Measurements from ENCODE around the gene MAPKAP1. TPM values are rescaled to one million over a fixed set of nuclear protein-coding genes. Genes with fewer than 3 reads are reported as not detected.

MAPKAP1 gene
- total and polyA plus RNA-seq, 4 donors, result 44.5 to 64.0 (median 62.6) TPM

GRCh38 chr9:125682340-125682739, 24.7 kb downstream of the MAPKAP1 start:
- WGBS (ENCODE audit: insufficient coverage), result no CpG with 5 or more reads among the region's 2 CpGs
- Histone ChIP-seq H3K27ac (ENCODE audit: low read depth, low read length) (no peak overlapping the region), H3K4me1 (ENCODE audit: control insufficient read depth, insufficient read depth, low read length) (no peaks in the 10 kb centered on the region)

GRCh38 chr9:125681657-125682056, 25.4 kb downstream of the MAPKAP1 start:
- WGBS (ENCODE audit: insufficient coverage), result no CpG with 5 or more reads among the region's 5 CpGs
- Histone ChIP-seq H3K36me3 (ENCODE audit: control insufficient read depth, insufficient read depth, low read length) (peaks cover 3% of the 10 kb centered on the region), H3K27ac (ENCODE audit: low read depth, low read length) (no peak overlapping the region), H3K9me3 (ENCODE audit: control insufficient read depth, insufficient read depth, low read length) (no peaks in the 10 kb centered on the region), H3K4me1 (ENCODE audit: control insufficient read depth, insufficient read depth, low read length) (no peaks in the 10 kb centered on the region), H3K27me3 (ENCODE audit: control insufficient read depth, insufficient read depth, low read length) (no peaks in the 10 kb centered on the region), H3K4me3 (ENCODE audit: low read depth, low read length) (no peak overlapping the region)
- DNase-seq (ENCODE audit: low read depth in 4 of 6, low spot score in 6 of 6), result no peak

More at GRCh38 chr9:125682340-125682739, 24.7 kb downstream of the MAPKAP1 start:
- H3K9me3 ChIP-seq (ENCODE audit: control insufficient read depth, insufficient read depth, low read length), result no peaks in the 10 kb centered on the region
- peaks cover 3% of the 10 kb centered on the region for H3K36me3 ChIP-seq (ENCODE audit: control insufficient read depth, insufficient read depth, low read length)
- no peaks in the 10 kb centered on the region for H3K27me3 ChIP-seq (ENCODE audit: control insufficient read depth, insufficient read depth, low read length)
- H3K4me3 ChIP-seq (ENCODE audit: low read depth, low read length), result no peak overlapping the region
- DNase-seq (ENCODE audit: low read depth in 4 of 6, low spot score in 6 of 6), result no peak

- Histone ChIP-seq H3K27me3 (ENCODE audit: control insufficient read depth, insufficient read depth, low read length) (no peaks in the 10 kb centered on the region), H3K36me3 (ENCODE audit: control insufficient read depth, insufficient read depth, low read length) (peaks cover 3% of the 10 kb centered on the region), H3K27ac (ENCODE audit: low read depth, low read length) (no peak overlapping the region), H3K9me3 (ENCODE audit: control insufficient read depth, insufficient read depth, low read length) (no peaks in the 10 kb centered on the region), H3K4me3 (ENCODE audit: low read depth, low read length) (no peak overlapping the region), H3K4me1 (ENCODE audit: control insufficient read depth, insufficient read depth, low read length) (no peaks in the 10 kb centered on the region)
- no CpG with 5 or more reads among the region's 3 CpGs for WGBS (ENCODE audit: insufficient coverage)
- no peak for DNase-seq (ENCODE audit: low read depth in 4 of 6, low spot score in 6 of 6)
These were observed 25.9 kb downstream of the MAPKAP1 start for GRCh38 chr9:125681086-125681622.

GRCh38 chr9:125680445-125680844, 26.6 kb downstream of the MAPKAP1 start:
- H3K9me3 ChIP-seq (ENCODE audit: control insufficient read depth, insufficient read depth, low read length), result no peaks in the 10 kb centered on the region

GRCh38 chr9:125679597-125680189, 27.3 kb downstream of the MAPKAP1 start:
- Histone ChIP-seq H3K27me3 (ENCODE audit: control insufficient read depth, insufficient read depth, low read length) (no peaks in the 10 kb centered on the region), H3K9me3 (ENCODE audit: control insufficient read depth, insufficient read depth, low read length) (no peaks in the 10 kb centered on the region), H3K36me3 (ENCODE audit: control insufficient read depth, insufficient read depth, low read length) (peaks cover 2% of the 10 kb centered on the region), H3K4me1 (ENCODE audit: control insufficient read depth, insufficient read depth, low read length) (no peaks in the 10 kb centered on the region), H3K27ac (ENCODE audit: low read depth, low read length) (no peak overlapping the region), H3K4me3 (ENCODE audit: low read depth, low read length) (no peak overlapping the region)
- WGBS (ENCODE audit: insufficient coverage), result 77% methylated on average over 2 of the region's 8 CpGs
- DNase-seq (ENCODE audit: low read depth in 4 of 6, low spot score in 6 of 6), result no peak

More at GRCh38 chr9:125680445-125680844, 26.6 kb downstream of the MAPKAP1 start:
- Histone ChIP-seq H3K4me3 (ENCODE audit: low read depth, low read length) (no peak overlapping the region), H3K27me3 (ENCODE audit: control insufficient read depth, insufficient read depth, low read length) (no peaks in the 10 kb centered on the region), H3K4me1 (ENCODE audit: control insufficient read depth, insufficient read depth, low read length) (no peaks in the 10 kb centered on the region), H3K36me3 (ENCODE audit: control insufficient read depth, insufficient read depth, low read length) (peaks cover 3% of the 10 kb centered on the region), H3K27ac (ENCODE audit: low read depth, low read length) (no peak overlapping the region)
- no peak for DNase-seq (ENCODE audit: low read depth in 4 of 6, low spot score in 6 of 6)

GRCh38 chr9:125674981-125675973, 31.7 kb downstream of the MAPKAP1 start:
- no peaks in the 10 kb centered on the region for H3K27me3 ChIP-seq (ENCODE audit: control insufficient read depth, insufficient read depth, low read length)
- DNase-seq (ENCODE audit: low read depth in 4 of 6, low spot score in 6 of 6), result no peak
- H3K36me3 ChIP-seq (ENCODE audit: control insufficient read depth, insufficient read depth, low read length), result no peaks in the 10 kb centered on the region
- WGBS (ENCODE audit: insufficient coverage), result no CpG with 5 or more reads among the region's 3 CpGs
- H3K4me3 ChIP-seq (ENCODE audit: low read depth, low read length), result no peak overlapping the region
- H3K27ac ChIP-seq (ENCODE audit: low read depth, low read length), result no peak overlapping the region
- no peaks in the 10 kb centered on the region for H3K4me1 ChIP-seq (ENCODE audit: control insufficient read depth, insufficient read depth, low read length)
- no peaks in the 10 kb centered on the region for H3K9me3 ChIP-seq (ENCODE audit: control insufficient read depth, insufficient read depth, low read length)

GRCh38 chr9:125672876-125673275, 34.1 kb downstream of the MAPKAP1 start:
- H3K4me1 ChIP-seq (ENCODE audit: control insufficient read depth, insufficient read depth, low read length), result no peaks in the 10 kb centered on the region
- H3K27me3 ChIP-seq (ENCODE audit: control insufficient read depth, insufficient read depth, low read length), result no peaks in the 10 kb centered on the region
- H3K27ac ChIP-seq (ENCODE audit: low read depth, low read length), result no peak overlapping the region
- WGBS (ENCODE audit: insufficient coverage), result 90% methylated on average over 2 of the region's 3 CpGs
- H3K4me3 ChIP-seq (ENCODE audit: low read depth, low read length), result no peak overlapping the region
- H3K9me3 ChIP-seq (ENCODE audit: control insufficient read depth, insufficient read depth, low read length), result no peaks in the 10 kb centered on the region
- no peaks in the 10 kb centered on the region for H3K36me3 ChIP-seq (ENCODE audit: control insufficient read depth, insufficient read depth, low read length)
- DNase-seq (ENCODE audit: low read depth in 4 of 6, low spot score in 6 of 6), result no peak

- DNase-seq (ENCODE audit: low read depth in 4 of 6, low spot score in 6 of 6), result no peak
- Histone ChIP-seq H3K36me3 (ENCODE audit: control insufficient read depth, insufficient read depth, low read length) (peaks cover 3% of the 10 kb centered on the region), H3K27me3 (ENCODE audit: control insufficient read depth, insufficient read depth, low read length) (no peaks in the 10 kb centered on the region), H3K4me3 (ENCODE audit: low read depth, low read length) (no peak overlapping the region), H3K9me3 (ENCODE audit: control insufficient read depth, insufficient read depth, low read length) (no peaks in the 10 kb centered on the region), H3K27ac (ENCODE audit: low read depth, low read length) (no peak overlapping the region), H3K4me1 (ENCODE audit: control insufficient read depth, insufficient read depth, low read length) (no peaks in the 10 kb centered on the region)
- 96% methylated on average over 3 of the region's 3 CpGs for WGBS (ENCODE audit: insufficient coverage)
These were observed 43.9 kb downstream of the MAPKAP1 start for GRCh38 chr9:125663127-125663526.

GRCh38 chr9:125660557-125660956, 46.5 kb downstream of the MAPKAP1 start:
- H3K4me3 ChIP-seq (ENCODE audit: low read depth, low read length), result no peak overlapping the region
- no peak overlapping the region for H3K27ac ChIP-seq (ENCODE audit: low read depth, low read length)
- DNase-seq (ENCODE audit: low read depth in 4 of 6, low spot score in 6 of 6), result no peak
- 89% methylated on average over 4 of the region's 6 CpGs for WGBS (ENCODE audit: insufficient coverage)
- no peaks in the 10 kb centered on the region for H3K9me3 ChIP-seq (ENCODE audit: control insufficient read depth, insufficient read depth, low read length)
- H3K4me1 ChIP-seq (ENCODE audit: control insufficient read depth, insufficient read depth, low read length), result peaks cover 4% of the 10 kb centered on the region
- no peaks in the 10 kb centered on the region for H3K27me3 ChIP-seq (ENCODE audit: control insufficient read depth, insufficient read depth, low read length)
- peaks cover 3% of the 10 kb centered on the region for H3K36me3 ChIP-seq (ENCODE audit: control insufficient read depth, insufficient read depth, low read length)

All from spinal cord (tissue), 10 donors.